GM21447 (cell line): ENCODE data around the gene STXBP5.
A peak's percentile ranks its signal among the peaks of the same experiment; 100 is the strongest.

Experiments used
- ATAC-seq: cut with Tn5 transposase; IDR thresholded peaks from one replicate; pipeline ENCODE4 v1.9.1; 2021; ENCODE audit not compliant: unreplicated experiment

STXBP5 gene

DNA sequence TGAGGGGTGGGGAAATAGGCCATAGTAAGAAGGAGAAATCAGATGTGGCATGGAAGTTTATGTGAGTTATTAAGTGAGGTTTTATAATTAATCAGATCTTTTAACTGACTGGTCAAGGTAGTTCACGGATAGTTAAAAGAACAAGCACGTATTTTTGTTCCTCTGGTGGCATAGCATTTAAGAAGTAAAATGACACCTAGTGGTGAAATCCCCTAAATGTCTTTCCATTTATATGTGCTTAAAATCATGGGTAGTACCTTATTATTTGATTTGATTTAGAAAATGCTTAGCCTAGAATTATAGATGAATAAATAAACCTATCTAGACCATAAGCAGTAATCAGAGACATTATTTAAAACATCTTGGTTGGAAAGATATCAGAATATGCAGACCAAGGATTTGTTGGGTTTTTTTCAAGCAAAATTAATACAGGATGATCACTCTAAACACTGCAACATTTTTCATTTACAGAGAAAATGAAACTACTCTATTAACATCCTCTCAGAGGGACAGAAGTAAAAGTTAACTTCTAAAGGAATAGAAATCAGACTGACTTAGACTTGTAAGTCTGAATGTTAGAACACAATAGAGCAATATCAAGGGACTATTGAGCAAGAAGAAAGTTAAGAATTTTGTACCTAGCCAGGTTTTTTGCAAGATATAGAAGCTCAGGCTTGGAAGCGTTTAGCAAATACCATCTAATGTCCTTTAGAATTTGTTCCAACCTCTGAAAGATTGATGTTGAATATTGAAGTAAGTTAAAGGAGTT is 81.1 kb downstream of the STXBP5 start:
- peak; percentile 57 for ATAC-seq

DNA sequence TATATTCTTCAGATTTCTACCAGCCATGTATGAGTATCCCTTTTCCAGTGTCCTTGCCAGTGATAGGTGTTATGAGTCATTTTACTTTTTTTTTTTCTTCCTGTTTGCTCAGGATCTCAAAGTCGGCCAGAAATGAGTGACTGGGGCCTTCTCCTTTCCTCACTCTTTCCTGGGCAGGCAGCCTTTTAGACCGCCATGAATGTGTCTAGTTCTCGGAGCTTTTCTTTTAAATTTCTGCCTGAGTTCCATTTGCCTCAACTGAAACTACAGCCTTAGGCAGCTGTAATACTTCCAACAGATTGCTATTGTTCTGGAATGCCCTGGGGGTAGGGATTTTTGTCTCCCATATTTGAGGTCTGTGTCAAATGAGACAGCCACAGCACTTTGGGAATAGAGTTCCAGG is 83.7 kb downstream of the STXBP5 start:
- no peak for ATAC-seq

DNA sequence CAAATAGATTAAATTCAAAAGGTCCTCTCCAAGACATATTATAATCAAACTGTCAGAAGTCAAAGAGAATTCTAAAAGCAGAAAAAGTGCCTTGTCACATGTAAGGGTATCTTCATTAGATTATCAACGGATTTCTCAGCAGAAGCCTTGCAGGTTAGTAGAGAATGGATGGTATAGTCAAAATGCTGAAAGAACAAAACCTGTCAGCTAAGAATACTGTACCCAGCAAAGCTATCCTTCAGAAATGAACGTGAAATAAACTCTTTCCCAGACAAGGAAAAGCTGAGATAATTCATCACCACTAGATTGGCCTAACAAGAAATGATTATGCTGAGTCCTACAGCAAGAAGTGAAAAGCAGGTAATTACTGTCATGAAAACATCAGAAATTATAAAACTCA is 92.9 kb downstream of the STXBP5 start:
- no peak for ATAC-seq

- no peak for ATAC-seq
These were observed 93.6 kb downstream of the STXBP5 start for GRCh38 chr6:147297663-147298316.

GRCh38 chr6:147298461-147298860 is 94.2 kb downstream of the STXBP5 start:
- no peak for ATAC-seq

GRCh38 chr6:147299035-147299434 is 94.8 kb downstream of the STXBP5 start:
- no peak for ATAC-seq

DNA sequence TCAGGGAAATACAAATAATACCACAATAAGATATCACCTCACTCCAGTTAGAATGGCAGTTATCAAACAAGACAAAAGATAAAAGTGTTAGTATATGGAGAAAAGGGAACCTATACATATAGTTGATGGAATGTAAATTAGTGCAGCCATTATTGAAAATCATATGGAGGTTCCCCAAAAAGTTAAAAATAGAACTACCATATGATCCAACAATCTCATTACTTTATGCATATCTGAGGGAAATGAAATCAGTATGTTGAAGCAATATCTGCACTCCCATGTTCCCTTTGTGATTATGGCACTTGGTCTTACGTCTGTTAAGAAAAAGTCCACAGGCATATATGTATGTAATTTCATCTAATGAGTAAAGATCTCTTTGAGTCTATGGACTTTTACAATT is 96.9 kb downstream of the STXBP5 start:
- ATAC-seq = no peak

DNA sequence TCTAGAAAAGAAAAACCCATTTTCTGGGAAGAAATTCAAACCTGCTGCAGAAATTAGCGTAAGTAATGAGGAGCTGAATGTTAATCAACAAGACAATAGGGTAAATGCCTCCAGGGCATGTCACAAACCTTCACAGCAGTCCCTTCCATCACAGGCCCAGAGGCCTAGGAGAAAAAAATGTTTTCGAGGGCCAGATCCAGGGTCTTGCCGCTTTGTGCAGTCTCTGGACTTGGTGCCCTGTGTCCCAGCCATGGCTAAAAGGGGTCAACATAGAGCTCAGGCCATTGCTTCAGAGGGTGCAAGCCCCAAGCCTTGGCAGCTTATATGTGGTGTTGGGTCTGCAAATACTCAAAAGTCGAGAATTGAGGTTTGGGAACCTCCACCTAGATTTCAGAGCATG is 99.8 kb downstream of the STXBP5 start:
- ATAC-seq = no peak

DNA sequence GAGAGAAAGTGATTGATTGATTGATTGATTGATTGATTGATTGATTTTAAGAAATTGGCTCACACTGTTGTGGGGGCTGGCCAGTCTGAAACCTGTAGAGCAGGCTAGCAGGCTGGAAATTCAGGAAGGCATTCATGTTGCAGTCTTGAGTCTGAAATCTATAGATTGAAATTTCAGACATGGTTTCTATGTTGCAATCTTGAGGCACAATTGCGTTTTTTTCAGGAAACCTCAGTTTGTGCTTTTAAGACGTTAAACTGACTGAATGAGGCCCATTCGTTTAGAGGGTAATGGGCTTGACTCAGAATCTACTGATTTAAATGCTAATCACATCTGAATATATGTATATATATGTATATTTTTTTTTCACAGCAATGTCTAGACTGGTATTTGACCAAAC is 106.3 kb downstream of the STXBP5 start:
- ATAC-seq = no peak

DNA sequence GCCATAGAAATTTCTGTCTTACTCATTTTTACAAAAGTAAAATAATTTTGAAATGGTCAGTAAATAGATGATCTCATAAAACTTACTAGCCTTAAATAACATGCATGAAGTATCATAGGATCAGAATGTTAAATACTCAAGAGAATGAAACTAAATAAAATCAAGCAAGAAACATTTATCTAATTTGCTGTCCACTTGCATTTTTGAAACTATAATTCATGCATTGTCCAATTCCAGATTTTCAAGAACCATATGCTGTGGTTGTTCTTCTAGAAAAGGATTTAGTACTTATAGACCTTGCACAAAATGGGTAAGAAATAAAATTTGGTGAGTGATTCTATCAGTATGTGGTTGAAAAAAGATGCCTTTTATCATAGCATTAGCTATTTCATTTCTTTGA is 107.0 kb downstream of the STXBP5 start:
- ATAC-seq = no peak

DNA sequence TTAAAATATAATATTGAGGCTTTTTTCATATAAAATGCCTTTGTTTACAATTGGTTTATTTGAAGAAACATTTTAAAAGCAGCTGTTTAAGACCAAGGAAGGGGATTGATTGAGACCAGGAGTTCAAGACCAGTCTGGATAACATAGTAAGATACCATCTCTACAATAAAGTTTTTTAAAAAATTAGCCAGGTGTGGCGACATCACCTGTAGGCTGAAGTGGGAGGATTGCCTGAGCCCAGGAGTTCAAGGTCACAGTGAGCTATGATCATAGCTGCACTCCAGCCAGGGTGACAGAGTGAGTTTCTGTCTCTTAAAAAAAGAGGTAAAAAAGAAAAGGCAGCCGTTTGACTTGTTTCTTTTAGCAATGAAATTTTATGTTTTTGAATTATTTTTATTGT is 117.0 kb downstream of the STXBP5 start:
- no peak for ATAC-seq

DNA sequence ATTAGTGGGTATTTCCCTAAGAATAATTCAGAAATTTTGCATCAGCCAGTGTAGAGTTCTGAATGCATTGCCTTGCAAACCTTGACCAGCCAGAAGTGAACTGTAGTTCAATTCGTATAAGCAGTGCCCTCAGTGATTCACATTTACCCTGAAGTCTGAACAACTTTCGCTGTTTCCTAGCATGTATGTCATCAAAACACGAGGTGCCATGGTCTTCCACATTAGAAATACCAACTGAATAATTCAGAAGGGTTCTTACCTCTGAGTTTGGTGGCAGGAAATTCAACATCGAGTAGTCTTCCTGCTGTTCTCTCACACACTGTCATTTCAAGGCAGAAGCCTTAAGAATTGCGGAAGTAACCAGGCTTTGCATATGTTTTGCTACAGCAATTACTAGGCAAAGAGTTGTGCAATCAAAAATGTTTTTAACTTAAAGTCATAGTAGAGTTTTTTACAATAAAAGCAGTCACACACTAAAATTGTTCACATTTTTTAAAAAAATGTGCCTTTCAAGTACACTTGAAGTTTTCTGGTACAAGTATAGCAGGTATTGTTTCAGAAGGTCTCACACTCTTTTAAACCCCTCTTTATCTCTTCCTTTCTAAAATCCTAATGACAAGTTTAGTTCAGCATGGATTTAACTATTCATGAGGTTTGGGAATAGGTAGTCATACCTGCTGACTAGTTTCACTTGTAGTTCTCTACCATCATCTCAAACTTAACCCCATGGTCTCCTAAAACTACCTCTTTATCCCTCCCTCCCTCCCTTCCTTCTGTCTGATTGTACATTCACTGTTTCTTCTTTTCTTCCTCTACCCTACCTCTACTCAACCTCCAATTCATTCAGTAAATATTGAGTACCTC is 118.3 kb downstream of the STXBP5 start:
- peak; percentile 99 for ATAC-seq

DNA sequence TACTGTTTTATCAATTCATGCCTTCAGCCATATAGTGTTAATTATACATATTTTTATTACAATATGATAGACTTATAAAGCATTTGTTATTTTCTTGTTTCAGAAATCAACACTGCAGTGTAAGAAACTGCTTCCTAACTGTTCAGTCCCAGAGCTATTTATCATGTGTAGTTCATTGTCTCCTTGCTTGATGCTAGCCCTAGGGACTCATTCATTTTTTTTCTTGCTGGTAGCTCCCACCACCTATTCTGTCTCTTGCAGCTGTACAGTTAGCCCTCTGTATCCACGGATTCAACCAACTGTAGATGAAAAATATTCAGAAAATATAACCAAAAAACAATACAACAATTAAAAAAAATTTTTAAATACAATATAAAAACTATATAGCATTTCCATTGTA is 121.3 kb downstream of the STXBP5 start:
- ATAC-seq = no peak

DNA sequence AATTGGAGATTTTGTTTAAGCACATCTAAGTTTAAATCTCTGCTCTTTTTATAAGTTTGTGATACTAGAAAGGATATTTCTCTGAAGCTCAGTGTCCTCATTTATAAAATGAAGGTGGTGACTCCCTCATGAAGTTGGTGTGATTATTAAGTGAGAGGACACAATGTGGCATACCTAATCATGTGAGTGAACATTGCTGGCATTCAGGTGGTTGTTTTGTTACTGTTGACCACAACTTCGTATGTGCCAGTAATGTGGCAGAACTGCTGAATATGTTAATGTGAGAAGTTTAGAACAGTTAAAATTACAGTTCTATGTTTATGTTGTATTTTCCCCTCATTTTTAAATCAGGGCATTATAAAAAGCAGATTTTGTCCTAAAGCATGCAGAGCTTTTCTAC is 127.2 kb downstream of the STXBP5 start:
- ATAC-seq = no peak

DNA sequence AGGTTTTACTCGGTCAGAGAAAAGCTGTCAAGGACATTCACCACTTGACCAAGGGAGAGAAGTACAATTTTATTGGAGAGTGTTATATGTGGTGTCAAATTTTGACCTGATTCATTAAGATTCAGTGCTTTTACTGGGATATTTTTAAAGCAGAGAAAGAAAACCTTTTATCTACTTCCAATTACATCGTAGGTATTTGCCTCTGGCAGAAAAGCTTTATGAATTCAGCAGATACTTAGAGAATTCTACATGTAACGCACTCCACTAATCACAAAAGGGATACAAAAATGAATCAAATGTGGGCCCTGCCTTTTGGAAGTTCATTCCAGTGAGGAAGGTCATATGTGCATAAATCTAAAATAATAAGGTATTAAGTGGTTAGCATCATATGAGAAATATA is 133.7 kb downstream of the STXBP5 start:
- ATAC-seq = no peak

GRCh38 chr6:147341486-147341885 is 137.3 kb downstream of the STXBP5 start:
- ATAC-seq = no peak

GRCh38 chr6:147345902-147346301 is 141.7 kb downstream of the STXBP5 start:
- ATAC-seq = no peak

DNA sequence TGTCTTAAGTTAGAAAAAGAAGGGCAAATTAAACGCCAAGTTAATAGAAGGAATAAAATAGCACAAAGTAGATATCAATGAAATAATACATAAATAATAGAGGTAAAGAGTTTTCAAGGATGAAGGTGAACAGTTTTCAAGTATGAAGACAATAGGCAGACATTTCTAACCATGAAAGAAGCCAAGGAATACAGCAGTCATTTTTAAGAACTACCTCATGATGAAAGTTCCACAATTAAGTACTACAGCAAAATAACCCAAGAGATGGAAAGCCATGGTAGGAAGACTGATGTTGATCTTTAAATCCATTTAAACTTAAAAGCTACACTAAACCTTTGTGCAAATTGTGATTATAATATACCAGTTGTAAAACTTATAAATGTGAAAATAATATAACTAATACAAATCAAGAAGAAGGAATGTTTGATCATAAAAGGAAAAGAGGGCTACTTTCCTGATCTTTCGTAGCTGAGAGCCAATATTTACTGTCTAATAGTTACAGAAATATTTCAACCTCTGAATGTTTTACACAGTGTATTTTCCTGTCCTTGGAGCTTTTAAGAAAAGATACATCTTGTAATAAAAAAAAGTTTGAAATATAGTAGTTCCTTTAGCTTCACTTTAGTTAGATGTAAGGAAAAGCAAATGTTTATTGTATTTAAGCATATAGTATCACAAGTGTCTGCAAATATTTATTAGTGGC is 143.1 kb downstream of the STXBP5 start:
- no peak for ATAC-seq

GRCh38 chr6:147347882-147348575 is 143.8 kb downstream of the STXBP5 start:
- ATAC-seq = no peak

DNA sequence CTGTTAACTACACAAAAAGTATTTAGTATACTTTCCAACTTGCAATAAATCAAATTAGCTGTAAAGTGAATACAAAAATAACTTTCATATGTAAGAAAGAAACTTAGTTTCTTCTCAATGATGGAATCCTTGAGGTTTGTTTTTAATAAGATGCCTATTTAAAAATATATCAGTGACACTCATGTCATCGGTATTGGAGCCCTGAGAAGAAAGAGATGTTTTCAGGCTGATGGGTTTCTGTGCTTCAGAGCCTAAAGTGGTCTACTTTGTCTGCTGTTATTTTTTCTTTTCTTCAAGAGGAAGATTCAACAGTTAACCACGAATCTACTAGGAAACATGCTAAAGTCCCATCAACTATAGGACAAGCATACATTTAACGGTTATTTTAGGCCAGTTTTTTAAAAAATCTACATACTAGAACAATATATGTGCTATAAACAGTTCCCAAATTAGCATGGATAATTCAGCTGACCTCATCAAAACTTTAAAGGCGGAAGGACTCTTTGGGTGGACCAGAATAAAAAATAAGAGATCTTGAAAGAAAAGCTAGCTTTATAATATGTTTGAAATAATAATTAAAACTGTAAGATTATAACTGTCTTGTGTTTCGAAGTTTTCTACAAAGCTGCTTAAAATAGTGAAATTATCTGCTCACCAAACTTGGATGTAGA is 157.2 kb downstream of the STXBP5 start:
- ATAC-seq = no peak
